GM21619 (cell line): ENCODE measurements around the gene TNFRSF14.
"Not testable (repeated sequence)": the region's sequence is repeated elsewhere in the genome, so short reads cannot be mapped to it uniquely, and the experiment has no call there.

Experiments used
- ATAC-seq: cut with Tn5 transposase; IDR thresholded peaks from one replicate; pipeline ENCODE4 v1.9.1; 2021; ENCODE audit not compliant: unreplicated experiment

Gene TNFRSF14

DNA sequence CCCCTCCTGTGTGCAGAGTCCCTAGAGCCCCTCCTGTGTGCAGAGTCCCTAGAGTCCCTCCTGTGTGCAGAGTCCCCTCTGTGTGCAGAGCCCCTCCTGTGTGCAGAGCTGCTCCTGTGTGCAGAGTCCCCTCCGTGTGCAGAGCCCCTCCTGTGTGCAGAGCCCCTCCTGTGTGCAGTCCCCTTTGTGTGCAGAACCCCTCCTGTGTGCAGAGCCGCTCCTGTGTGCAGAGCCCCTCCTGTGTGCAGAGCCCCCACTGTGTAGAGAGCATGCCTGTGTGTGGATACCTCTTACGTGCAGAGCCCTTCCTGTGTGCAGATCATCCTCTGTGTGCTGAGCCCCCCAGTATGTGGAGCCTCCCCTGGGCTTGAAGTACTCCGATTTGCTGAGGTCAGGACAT lies 17.8 kb upstream of the TNFRSF14 start:
- no peak for ATAC-seq

DNA sequence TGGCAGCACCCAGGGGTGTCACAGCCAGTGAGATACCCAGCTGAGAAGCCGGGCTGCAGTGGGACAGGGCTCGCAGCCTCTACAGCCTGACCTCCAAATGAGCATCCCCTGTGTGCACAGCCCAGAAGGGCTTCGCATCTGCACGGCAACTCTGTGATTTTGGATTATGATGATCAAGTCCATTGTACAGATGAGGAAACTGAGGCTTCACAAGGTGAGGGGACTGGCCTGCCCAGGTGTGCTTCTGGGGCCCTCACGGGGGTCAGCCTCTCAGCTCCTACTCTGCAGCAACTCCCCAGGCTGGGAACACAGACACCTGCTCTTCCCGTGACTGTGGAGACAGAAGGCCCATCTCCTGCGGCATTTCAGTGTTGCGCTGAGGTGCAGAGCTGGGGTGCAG lies 17.3 kb upstream of the TNFRSF14 start:
- ATAC-seq, result no peak

DNA sequence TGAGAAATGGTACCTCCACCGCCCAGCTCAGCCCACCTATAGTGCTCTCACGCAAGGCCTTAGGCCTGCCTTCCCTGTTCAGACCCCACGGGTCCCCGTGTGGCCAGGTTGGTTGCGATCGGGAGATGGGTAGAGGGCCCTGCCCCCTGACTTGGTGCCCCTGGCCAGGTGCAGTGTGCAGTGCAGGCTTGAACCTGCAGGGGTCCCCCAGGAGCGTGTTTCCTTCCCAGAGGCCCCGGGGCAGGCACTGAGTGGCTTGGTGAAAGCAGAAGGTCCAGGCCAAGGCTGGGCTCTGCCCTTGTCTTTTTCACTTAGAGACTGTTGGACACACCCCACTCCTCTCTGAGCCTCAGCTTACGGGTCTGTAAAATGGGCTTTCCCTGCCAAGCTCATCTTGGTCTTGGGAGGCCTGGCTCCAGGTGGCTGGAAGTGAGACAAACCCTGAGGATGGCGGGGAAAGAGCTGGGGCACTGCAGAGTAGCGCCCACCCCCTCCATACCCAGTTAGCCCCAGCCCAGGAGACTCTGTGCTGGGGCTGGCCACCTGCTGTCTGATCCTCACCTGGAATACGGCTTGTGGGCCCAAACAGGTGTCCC lies 16.8 kb upstream of the TNFRSF14 start:
- no peak for ATAC-seq

DNA sequence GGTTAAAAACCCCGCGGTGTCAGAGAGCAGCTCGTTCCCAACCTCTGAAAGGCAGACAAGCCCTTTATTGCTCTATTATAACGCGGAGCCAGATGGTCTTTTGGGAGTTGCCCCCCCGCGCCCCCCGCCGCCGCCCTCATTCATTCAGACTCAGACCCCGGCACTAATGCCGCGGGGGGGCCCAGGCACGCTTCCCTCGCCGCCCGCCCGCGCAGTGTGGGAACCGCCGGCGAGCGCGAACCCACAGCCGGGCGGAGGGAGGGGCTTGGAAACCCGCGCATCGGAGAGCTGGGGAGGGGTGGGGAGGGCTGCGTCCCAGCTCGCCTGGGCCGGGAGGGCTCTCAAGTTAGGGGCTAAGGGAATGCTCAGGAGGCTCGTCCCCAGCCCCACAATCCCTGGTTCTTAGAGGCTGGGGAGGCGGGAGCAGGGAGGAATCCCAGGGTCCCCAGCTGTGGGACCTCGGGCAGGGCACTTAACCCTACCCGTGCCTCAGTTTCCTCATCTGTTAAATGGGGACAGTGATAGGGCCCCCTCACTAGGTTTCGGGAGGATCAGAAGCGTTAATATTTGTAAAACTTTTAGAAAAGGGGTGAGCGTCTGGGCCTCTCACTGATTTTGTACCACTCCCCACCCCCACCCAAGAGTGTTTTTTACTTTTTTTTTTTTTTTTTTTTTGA lies 15.2 kb upstream of the TNFRSF14 start:
- no peak for ATAC-seq

DNA sequence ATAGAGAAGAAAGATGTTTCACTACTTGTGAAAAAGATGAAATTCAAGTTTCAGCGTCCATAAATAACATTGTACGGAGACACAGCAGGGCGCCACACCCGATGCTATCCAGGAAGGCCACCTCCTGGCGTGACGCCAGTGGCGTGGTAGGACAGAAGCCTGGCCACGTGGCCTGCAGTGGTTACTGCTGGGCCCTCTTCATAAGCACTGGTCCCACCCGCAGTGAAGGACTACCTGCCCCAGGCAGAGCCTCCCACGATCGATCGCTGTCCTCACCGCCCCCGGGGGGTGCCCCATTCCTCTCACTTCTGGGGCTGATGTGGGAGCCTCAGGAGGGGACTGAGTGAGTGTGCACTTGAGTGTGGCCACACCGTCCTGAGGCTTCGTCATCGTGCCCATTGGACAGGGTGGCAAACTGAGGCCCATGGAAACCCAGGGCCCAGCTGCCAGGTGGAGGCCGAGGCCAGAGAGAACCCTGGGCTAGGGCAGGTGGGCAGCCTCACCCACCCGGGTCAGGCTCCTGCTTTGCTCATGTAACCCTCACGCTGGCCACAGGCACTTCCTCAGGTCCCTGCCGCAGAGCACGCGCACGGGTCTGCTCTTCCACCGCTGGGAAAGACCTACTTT lies 14.4 kb upstream of the TNFRSF14 start:
- ATAC-seq, result no peak

DNA sequence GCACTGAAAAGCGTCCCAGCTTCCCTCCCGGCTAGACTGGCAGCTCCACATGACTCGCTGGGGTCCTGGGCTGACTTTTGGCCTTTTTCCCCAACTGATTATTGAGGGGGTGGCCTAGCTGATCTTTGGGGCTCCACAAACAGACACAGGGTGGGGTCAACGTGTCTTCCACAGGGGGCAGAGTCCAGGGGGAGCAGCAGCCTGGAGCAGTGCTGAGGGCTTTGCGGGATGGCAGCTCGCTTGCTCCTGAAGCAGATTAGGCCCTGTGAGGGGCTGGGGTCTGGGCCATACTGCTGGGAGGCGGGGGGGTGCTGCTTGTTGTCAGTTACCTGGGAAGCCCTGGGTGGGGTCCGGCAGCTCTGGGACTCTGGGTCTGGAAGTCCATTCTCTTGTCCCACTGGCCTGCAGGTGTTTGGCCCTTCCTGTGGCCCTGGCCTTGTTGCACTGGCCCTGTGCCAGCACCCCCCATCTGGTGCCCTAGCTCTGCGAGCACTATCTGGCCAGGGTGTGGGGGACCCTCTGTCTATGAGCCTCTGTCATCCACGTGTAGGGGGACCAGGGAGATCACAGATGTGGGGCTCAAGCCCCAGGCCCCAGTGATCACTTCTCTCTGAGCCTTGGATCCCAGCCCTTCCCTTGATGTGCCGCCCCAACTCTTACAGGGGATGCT lies 13.8 kb upstream of the TNFRSF14 start:
- ATAC-seq, result no peak

DNA sequence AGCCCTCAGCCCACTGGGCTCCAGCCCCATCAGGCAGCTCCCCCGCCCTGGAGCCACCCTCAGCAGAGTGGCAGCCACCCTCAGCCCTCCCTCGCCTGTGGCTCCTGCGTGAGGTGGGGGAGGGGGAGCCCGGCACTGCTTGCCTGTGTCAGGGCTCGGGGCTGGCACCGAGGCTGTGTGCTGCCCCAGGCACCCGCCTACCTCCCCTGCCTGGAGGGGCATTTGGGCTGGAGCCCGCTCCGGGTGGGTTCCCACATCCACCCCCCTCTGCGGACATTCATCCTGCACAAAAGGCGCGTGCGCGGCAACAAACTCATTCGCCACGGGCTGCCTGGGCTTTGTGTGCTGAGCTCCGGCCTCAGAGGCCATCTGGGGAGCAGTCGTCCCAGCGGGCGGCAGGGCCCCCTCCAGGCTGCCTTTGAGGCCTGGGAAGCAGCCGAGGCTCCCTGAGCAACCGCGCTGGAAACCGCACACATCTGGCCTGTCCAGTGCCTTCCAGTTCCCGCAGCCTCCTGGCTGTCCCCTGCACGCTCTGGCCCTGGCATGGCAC lies 12.6 kb upstream of the TNFRSF14 start:
- ATAC-seq, result no peak

DNA sequence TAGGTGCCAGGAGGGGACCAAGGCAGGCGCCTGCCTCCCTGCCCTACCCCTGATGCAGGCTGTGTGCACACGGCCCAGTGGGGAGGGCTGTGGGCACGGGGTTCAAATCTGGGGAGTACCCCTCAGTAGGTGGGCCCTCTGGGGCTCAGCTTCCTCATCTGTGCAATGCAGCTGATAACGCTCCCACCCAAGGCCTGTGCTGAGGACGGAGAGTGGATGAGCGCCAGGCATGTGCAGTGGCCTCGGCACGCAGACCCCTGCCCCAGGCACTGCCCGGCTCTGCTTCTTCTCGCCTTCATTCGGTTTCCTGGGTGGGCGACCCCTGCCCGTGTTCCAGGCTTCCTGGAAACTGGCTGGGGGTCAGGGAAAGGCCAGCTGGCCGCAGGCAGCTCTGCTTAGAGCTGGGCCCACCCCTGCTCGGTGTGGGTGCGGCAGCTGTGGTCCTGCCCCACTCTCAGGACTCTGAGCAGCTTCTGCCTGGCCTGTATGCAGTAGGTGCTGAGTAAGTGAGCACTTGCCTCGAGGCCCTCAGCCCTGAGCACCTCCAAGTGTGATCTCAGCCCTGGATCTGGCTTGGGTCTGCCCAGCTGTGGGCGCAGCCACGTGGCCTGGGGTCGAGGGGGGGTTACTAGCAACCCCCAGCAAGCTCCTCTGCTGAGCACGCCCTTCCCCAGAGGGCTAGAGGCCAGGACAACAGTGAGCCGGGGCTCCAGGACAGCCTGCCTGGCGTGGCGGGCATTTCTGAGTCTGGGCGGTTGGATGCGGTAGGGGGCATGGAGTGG lies 11.9 kb upstream of the TNFRSF14 start:
- ATAC-seq, result no peak

DNA sequence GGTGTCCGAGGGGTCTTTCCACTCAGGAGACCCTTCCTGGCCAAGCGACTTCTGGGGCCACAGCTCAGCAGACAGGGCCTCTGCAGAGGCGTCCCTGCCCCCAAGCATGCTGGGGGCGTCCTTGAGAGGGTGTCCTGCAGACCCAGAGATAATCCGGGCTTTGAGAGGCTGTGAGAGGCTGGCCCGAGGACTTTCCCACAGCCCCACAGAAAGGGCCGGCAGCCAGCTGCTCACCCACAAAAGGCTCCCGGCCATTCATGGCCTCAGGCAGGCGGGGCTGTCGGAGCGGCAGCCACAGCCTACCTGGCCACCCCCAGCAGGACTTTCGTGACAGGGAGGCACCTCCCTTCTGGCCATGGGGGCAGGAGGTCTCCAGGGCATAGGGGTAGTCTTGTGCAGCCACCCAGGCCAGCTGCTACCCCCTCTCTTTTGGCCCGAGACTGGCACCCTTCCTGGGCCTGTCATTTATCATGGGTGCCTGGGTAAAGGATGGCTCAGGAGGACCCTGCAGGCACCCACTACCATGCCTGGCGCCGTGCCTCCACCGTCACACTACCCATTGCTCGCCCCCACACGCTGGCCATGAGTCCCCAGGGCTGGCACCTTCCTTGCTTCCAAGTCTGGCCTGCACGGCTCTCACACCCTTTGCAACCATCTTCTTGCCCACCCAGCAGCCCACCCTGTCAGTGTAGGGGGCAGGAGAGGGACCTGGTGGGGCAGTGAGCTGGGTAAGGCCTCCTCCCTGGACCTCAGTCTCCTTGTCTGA lies 11.1 kb upstream of the TNFRSF14 start:
- no peak for ATAC-seq

DNA sequence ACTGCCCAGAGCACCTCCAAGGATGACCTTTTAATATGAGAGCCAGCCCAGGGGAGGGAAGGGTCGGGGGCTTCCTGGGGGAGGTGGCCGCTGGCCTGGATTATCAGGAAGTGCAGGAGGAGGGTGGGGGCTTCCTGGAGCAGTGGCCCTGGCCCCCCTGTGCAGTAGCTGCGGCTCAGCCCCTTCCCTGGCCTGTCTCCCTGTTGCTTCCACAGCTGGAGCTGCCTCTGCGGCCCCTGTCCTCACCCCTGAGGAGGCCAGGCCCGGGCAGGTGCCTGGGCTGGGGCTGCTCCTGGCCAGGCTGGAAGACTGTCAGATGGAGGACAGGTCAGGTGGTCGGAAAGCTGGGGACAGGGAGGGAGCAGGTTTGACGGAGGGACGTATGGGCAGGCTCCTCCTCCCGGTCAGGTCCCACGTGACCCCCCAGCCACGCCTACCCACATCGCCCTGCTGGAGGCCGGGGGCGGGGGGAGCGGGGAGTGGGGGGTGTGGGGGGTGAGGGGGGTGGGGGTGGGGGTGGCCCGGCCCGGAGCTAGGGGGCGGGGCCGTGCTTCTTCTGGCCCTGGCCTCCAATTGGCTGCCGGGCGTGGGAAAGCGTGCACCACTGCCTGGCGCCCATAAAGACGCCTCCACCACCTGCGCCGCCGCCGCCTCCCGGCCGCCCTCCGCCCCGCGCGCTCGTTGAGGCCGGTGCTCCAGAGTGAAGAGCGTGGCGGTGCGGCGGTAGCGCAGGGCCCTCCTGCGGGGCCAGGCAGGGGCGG lies 10.2 kb upstream of the TNFRSF14 start:
- peak; percentile 30 for ATAC-seq

DNA sequence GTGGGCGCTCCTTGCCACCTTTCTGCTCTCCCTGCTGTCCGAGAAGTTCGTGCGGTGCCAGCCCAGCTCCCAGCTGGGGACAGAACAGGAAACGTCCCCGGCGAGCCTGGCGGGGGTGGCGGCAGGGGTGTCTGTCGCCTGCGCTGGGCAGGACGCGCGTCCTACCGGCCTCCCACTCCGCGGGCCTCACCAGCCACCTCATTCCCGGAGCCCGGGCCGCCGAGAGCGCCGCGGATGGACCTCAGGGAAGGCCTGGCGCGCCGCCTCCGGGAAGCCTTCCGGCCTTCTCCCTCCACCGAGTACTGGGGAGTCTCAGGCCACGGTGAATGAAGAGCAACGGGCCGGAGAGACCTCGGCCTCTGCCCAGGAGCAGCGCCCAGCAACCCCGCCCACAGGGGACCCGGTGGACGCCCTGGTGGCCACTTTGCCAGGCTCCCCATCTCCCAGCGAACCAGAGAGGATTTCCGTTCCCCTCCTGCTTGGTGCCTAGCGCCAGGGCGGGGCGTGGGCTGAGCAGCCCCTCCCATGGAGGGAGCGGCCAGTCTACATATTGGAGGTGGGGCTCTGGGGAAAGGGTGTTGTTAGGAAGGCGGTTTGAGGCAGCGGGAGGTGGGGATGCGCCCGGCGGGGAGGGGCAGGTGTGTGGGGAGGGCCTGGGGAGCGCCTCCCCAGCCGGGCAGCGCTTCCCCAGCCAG lies 9.5 kb upstream of the TNFRSF14 start:
- peak; percentile 34 for ATAC-seq

DNA sequence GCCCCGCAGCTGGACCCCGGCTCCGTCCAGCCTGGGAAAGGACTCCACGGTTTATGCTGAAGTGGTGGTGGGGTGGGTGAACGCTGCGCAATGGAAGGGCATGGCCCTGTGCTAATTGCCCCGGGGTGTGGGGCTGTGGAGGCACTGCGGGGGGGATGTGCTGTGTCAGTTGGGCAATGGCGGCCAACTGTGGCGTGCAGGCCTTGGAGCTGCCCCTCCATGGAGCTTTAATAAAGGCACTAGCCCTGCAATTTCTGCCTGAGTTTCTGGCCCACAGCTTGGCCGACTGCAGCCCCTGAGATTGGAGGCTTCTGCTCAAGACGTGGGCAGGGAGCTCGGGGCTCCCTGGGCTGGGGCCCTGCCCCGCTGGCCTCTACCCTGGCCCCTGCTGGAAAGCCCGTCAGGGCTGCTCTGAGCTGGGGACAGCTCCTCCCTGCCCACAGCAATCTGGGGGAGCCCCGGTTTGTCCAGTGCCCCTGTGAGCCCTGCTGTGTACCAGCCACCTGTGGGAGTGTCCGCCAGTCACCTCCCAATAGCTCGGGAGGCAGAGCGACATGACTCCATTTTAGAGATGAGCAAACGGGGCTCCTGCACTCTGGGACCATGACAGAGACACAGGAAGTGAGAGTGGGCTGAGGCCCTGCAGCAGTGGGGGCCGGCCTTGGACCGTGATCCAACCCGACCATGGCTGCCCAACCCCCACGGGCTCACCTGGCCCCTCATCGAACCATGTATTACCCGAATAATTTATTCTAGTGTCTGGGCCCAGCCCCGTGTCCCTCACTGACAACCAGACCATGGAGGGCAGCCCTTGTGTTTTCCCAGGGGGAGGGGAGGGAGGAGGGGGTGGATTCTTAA lies 8.7 kb upstream of the TNFRSF14 start:
- no peak for ATAC-seq

DNA sequence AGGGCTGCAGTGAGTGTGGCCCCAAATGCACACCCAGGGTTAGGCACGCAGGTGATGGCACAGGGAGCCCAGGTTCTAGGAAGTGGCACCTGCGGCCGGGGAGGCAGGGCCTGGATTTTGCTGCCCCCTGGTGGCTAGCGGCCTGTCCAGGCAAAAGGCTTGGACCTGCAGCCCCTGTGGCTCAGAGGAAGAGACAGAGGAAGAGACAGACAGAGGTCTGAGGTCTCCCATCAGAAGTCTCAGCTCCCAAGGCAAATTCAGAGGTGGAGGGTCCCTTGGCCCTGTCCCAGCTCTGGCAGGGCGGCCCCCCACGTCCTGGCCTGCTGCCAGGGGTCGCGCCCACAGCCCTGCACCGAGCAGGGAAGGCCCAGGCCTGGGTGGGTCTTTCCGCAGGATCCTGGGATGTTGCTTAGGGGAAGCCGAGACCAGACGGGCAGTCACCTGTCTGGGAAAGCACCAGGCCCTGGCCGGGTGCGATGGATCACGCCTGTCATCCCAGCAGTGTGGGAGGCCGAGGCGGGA lies 8.0 kb upstream of the TNFRSF14 start:
- no peak for ATAC-seq

DNA sequence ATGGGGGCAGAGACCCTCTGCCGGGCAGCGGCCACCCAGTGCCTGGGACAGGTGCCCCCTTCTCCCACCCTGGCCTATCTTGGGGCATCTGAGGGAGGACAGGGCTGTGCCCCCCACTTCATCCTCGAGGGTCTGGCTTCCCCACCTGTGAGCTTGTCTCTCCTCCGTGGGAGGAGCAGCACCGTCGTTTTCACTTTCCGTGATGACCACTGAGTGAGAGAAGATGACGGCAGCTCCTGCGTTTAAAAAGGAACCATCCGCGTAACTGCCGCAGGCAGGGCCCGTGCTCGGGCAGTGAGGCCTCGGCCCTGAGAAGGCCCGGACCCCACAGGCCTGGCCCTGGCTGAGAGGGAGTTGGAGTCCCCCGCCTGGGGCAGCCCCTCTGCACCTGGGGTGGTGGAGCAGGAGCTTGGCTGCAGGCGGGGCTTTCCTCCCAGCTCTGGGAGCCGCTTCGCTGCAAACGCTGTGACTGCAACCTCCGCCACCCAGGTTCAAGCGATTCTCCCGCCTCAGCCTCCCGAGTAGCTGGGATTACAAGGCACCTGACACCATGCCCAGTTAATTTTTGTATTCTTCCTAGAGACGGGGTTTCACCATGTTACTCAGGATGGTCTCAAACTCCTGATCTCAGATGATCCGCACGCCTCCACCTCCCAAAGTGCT lies 6.7 kb upstream of the TNFRSF14 start:
- not testable (repeated sequence) for ATAC-seq

DNA sequence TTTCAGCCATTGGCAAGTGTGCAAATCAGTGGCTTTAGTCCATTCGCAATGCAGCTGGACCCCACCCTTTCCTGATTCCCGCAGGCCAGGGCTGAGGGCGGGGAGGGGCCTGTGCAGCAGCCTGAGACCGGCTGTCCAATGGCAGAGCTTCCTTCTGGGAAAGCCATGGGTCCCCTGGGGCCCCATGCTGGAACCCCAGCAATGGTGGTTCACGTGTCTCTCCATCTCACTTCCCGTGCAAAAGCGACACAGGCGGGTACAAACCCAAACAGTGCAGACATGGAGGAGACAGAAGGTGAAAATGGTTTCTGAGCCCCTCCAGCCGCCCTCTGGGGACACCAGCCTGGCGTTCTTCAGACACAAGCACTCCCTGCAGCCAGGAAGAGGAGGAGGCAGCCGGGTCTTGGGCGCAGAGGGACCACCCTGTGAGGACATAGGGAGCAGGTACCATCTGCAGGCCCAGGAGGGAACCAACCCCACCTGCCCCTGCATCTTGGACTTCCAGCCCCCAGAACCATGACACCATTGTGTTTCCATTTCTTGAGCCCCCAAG lies 5.8 kb upstream of the TNFRSF14 start:
- not testable (repeated sequence) for ATAC-seq

DNA sequence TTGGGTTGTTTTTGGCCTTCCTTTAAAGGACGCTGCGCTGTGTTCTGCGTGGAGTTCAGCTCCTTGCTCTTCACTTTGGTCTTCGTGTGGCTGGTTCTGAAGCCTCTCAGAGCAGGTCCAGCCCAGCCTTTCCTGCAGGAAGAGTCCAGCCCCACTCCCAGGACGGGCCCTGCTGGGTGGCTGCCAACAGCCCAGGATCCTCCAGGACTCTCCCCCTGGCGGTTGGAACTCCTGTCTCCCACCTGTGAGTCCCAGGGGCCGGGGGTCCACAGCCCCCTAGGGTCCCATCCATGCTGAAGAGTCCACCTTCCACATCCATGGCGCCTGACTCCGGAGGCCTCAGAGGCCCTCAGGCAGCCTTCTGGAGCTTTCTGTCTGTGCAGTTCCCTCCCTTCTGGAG lies 4.6 kb upstream of the TNFRSF14 start:
- ATAC-seq, result not testable (repeated sequence)

DNA sequence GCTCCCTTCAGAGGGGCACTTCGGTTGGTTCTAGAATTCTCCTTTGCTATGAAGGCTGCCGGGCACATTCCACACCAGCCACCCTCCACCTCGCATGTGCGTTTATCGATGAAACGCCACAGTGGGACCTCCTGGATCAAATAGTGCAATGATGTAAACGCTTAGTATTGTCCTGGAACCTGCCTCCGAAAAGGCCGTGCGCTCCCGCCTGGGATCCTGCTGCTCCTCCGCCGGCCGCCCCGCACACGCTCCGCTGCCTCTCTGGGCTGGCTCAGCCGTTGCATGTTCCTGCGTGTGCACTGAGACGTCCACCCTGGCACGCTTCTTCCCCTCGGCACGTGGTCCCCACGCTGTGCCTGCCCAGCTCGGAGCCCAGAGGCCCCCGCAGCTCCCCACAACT lies 4.0 kb upstream of the TNFRSF14 start:
- no peak for ATAC-seq
